Measurements from ENCODE around the gene PTTG1IP2.
"Not testable (repeated sequence)": the region's sequence is repeated elsewhere in the genome, so short reads cannot be mapped to it uniquely, and the experiment has no call there.

Gene PTTG1IP2

DNA sequence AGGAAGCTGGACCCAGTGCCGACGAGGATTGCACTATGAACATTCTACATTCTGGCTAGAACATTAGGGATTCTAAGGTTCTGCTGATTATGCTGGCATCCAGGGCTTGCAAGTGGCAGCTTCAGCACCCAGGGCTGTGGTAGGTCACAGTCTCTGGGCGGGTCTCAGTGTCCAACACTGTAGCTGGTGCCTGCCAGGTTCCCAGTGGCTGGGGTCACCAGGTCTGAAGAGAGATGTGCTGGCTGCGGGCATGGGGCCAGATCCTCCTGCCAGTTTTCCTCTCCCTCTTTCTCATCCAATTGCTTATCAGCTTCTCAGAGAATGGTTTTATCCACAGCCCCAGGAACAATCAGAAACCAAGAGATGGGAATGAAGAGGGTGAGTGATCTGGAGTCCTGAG lies at the start of gene PTTG1IP2:
TSS of gene PTTG1IP2 (plus strand) at position 86 of the 400 bp plus-strand sequence. CDS start at position 234, 148 bp downstream.
- no peak for DNase-seq (ENCODE audit: low read depth in 1 of 2, low spot score in 1 of 2)

DNA sequence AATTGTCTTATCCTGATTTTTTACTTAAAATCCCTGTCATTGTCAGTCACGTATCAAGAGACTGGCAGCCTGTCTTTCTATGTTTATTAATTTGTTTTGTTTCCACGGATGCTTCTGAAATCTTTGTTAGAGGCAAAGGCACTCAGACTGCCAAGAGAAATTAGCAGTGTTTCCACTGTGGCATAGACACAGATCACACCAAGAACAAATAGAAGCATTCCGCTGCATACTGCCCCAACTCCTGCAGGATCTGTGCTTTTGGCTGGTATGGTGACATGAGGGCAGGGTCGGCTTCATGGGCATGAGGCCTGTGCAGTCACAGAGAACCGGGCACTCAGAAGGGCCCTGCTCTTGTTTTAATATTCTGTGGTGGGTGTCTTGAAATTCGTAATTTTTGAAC lies 47.8 kb upstream of the PTTG1IP2 start:
- DNase-seq (ENCODE audit: low read depth in 1 of 2, low spot score in 1 of 2) = no peak

DNA sequence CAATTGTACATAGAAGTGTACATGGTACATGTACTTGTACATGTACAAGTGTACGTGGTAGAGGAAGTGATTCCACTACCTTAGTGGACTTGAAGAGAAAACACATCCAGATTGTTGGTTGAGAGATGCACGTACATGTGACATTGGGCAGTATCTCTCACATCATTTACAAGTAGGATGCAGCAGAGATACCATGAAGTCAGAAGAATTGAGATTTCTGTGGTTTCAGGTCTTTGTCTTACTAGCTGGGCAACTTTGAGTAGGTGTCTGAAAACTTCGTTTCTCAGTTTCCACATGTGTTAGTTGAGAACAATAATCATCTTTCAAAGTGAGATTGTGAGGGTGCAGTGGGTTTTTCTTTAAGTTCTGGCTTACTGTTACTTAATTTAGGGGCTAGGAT lies 44.7 kb upstream of the PTTG1IP2 start:
- DNase-seq (ENCODE audit: low read depth in 1 of 2, low spot score in 1 of 2) = no peak

DNA sequence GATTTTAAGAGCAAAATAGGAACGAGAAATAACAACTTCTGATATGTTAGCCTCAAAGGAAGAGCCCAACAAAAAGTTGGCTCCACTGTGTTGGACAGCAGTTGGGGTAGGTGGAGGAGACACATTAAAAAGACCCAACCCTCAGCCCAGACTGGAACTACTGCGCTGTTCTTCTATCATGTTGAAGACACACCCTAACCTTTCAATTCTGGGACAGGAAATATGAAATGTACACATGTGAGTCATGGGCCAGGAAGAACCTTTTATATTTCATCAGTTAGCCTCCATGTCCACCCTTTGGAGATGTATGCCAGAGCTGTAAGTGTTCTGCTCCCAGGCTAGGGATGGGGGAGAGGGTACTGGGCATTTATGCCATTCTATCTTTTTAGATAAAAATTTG lies 44.1 kb upstream of the PTTG1IP2 start:
- no peak for DNase-seq (ENCODE audit: low read depth in 1 of 2, low spot score in 1 of 2)

DNA sequence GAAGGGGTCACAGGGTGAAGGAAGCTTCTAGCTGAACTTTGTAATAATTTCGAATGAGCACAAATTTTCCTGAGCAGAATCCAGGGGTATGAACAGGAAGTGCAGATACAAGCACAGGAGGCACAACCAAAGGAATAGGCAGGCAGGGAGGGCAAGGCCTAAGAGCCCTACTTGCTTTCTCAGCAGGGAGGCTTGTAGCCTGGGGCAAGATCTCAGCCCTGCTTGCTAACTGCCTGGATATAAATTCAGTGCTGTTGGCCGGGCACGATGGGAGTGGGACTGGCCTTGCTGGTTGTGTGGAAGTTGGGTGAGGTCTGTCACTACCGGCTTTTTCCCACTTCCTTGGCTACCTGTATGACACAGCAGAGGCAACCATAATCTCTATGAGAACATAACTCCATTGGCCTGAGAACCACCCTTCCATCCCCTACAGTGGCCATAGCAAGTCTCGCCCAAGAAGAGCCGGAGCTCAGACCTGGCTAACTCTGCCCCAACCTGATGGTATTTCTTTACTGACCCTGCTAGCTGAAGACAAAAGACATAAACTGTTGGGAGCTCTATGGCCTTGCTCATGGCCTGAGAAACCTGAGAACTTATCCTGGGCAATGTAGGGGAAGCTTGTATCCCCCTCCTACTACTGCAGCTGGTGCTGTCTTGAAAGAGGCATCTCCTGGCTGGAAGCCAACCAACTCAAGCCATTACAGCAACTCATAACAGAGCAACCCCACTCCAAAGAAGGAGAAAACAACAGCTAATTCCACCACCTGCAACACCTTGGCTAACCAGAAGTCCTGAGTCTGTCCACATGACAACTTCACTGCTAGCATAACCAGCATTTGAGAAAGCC lies 38.6 kb upstream of the PTTG1IP2 start:
- DNase-seq (ENCODE audit: low read depth in 1 of 2, low spot score in 1 of 2) = no peak

DNA sequence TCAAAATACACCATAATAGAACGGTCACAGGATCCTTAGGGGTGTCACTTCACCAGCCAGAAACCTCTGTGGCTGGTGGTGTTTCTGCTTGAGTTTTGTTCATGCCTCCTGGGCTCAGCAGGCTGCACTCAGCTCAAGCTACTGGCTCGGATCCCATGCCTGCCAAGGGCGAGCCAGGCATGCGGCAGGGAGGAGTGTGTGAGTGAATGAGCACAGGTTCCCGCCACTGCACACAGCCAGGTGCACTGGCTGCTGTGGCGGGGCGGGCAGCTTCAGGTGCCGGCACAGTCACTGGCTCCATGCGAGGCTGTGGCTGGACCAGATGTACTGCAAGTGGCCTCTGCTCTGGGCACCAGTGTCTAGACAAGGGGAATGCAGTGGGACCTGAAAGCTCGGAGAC lies 36.7 kb upstream of the PTTG1IP2 start:
- DNase-seq (ENCODE audit: low read depth in 1 of 2, low spot score in 1 of 2) = no peak

DNA sequence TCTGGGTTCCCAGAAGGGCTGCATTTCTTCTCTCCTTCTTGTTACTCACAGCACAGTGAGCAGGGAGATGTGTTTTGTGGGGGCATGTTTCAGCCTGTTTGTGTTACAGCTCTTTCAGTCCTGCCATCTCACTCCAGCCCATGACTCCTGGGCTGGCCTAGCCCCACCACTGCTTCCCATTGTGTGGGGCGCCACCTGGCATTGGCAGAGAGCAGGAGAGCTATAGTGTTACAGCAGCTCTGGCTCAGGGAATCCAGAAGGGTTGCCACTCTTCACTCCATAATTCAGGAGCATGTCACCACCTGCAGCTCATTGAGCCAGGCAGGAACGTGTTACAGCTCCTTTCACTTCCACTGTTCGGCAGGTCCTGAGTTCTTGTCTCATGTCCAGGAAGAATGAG lies 36.2 kb upstream of the PTTG1IP2 start:
- DNase-seq (ENCODE audit: low read depth in 1 of 2, low spot score in 1 of 2) = no peak

DNA sequence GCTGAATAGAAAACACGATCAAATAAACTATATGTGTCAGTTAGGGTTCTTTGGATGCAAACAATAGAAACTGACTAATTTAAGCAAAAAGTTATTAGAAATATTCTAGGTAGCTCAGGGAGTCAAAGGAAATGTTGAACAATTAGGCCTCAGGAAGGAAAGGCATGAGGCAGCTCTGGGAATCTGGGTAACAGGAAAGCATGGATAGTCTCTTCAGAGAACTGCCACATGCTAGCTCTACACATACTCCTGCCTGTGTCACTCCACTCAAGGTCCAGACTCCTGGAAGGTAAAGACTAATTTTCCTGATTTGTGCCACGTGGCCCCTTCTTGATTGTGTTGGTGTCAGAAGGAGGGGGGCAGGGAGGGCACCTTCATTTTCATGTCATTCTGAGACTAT lies 23.8 kb upstream of the PTTG1IP2 start:
- no peak for DNase-seq (ENCODE audit: low read depth in 1 of 2, low spot score in 1 of 2)

DNA sequence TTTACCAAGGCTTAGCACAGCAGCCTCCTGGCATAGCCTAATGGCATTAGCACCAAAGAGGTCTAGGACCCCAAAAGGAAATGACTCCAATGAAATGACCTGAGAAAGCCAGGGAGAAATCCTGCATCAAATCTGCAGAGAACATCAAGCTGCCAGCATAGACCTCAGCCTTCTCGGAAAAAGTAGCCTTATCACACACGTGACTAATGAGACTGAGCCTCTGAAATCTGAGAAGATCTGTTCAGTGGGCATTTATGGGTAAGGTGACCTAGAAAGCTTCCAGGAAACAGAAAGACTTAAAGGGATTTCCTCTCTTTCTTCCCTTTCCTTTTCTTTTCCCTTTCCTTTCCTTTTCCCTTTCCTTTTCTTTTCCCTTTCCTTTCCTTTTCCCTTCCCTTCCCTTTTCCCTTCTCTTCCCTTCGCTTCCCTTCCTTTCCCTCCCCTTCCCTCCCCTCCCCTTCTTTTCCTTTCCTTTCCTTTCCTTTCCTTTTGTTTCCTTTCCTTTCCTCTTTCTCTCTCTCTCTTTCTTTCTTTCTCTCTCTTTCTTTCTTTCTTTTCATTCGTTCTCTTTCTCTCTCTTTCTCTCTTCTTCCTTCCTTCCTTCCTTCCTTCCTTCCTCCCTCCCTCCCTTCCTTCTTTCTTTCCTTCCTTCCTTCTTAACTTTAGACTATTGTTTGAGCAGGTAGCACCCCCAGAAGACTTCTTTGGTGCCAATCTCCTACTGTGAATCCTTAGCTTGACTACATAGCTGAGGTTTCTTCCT lies 23.1 kb upstream of the PTTG1IP2 start:
- no peak for DNase-seq (ENCODE audit: low read depth in 1 of 2, low spot score in 1 of 2)

DNA sequence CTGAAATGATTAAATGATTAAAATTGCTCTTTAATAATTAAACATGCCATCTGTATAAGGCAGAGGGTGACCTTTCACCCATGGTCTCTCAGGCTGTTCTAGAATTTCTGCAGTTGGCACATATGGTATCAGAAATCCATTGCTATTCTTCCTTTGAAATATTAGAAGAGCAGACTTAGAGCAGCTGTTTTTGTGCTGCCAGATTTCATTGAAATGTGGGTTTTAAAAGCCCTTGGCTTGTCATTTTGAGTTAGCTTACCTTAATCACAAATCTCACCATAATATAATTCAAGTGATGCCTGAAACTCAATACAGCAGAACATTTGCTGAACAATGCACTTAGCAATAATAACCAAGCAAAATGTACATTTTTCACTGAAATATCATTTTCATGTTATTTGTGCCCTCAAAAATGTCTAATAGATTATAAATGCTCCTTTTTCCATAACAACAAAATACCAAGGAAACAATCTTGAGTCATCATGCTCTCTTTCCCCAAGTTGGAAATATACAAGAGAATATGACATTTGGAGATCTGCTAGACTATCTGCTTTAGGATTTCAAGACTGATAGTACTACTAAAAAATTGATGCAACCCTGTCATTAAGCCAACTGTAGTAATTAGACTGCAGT lies 16.1 kb upstream of the PTTG1IP2 start:
- no peak for DNase-seq (ENCODE audit: low read depth in 1 of 2, low spot score in 1 of 2)

DNA sequence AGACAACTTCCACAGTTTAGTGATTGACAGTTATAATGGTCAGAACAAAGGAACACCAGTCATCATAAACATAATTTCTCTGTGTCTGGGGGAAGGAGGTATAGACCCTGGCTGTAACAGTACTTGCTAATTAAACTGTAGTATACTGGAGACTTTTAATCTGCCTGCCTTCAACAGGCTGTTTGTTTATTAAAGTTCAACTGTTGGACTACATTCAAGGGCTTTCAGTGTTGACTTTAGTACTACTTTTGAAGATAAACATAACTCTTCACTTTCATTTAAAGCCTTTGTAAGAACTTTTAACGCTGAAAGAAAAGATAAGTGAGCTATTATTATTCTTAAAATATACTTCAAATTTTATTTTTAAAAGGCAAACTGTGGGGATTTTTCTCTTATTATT lies 15.5 kb upstream of the PTTG1IP2 start:
- DNase-seq (ENCODE audit: low read depth in 1 of 2, low spot score in 1 of 2) = no peak

DNA sequence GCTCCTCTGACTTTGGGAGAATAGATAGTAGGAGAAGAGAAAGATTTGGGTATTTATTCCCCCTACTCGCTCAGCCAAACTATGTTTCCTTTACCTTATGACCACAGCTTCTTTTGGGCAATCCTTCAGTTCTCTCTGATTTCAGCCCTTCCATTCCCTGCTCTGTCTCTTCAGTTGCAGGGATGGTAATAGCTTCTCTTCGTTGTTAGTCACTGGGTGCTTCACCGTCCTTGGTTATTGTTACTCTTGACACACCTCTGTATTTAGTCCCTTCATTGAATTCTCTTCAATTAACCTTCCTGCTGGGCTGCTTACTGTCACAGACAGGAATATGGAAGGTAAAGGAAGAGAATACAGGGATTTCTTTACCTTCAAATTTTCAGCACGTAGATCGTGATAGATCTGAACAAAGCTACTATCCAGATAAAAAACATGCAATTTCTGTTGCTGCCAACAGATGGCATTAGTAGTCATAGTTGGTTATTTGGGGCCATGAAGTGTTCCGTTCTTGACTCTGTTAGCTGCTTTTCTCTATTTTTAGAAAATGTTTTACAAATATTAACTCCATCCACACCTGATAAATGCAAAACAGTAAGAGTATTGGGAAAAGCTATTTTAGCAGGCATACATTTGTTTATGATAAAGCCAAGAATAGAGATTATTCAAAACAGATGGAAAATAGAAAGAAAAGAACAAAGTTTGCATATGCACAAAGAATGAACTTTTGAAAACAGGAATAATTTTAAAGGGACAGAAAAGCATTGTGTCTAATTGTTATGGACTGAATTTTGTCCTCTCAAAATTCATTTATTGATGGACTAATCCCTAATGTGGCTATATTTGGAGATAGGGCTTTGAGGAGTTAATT lies 14.0 kb upstream of the PTTG1IP2 start:
- peak in 1 of 2 donors; percentile 20 for DNase-seq (ENCODE audit: low read depth in 1 of 2, low spot score in 1 of 2)

DNA sequence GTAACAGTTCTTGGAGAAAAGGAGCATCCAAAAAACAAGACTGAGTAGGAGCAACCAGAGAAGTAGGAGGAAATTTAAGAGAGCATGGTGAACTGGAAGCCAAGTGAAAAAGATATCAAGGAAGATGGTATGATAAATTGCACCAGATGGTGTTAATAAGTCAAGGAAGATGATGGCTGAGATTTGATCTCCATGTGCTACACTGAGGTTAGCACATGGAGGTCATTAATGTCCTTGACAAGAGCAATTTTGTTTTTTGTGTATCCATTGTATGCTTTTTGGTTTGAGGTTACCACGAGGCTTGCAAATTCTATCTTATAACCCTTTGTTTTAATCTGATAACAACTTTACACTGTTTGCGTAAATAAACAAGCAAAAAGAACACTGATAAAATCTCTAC lies 11.3 kb upstream of the PTTG1IP2 start:
- DNase-seq (ENCODE audit: low read depth in 1 of 2, low spot score in 1 of 2) = no peak

DNA sequence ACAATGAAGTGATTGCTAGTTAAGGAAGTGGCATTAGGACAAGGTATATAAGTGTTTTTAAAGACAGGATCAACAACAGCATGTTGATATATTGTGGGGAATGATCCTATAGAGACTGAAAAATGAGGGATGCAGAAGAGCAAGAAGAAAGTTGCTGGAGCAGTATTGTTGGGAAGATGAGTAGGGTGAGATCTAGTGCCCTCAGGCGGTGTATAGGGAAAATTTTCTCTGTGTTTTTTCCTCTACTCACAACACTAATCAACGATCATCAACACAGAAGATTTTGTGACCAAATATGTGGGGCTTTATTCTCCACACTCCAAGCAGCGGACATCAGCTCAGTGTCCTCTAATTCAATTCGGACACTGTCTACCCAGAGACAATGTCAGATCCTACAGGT lies 9.6 kb upstream of the PTTG1IP2 start:
- no peak for DNase-seq (ENCODE audit: low read depth in 1 of 2, low spot score in 1 of 2)

DNA sequence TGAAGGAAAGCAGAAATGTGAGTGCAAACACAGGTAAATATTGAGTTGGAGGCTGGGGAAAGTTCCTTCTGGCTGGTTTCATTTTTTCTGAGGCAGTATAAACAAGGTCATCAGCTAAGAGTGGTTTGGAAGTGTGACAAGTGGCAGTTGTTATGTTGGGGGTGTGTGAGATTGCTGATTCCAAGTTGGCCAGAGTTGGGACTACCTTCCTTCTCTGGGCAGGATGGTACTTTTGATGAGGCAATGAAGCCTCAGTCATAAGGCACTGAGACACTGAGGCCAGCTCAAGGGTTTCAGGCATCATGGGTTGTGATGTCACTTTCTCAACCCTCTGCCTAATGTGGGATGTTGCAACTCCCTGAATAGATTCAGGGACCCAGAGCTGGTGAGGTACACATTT lies 8.2 kb upstream of the PTTG1IP2 start:
- no peak for DNase-seq (ENCODE audit: low read depth in 1 of 2, low spot score in 1 of 2)

DNA sequence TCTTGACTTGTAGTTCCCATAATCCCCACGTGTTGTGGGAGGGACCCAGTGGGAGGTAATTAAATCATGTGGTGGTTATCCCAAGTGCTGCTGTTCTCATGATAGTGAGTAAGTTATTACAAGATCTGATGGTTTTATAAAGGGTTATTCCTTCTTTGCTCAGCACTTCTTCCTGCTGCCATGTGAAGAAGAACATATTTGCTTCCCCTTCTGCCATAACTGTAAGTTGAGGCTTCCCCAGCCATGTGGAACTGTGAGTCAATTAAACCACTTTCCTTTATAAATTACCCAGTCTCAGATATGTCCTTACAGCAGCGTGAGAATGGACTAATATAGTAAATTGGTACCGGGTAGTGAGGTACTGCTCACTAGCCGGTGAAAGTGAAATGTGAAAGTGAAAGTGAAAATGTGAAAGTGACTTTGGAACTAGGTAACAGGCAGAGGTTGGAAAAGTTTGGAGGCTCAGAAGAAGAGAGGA lies 6.2 kb upstream of the PTTG1IP2 start:
- DNase-seq (ENCODE audit: low read depth in 1 of 2, low spot score in 1 of 2) = not testable (repeated sequence)

DNA sequence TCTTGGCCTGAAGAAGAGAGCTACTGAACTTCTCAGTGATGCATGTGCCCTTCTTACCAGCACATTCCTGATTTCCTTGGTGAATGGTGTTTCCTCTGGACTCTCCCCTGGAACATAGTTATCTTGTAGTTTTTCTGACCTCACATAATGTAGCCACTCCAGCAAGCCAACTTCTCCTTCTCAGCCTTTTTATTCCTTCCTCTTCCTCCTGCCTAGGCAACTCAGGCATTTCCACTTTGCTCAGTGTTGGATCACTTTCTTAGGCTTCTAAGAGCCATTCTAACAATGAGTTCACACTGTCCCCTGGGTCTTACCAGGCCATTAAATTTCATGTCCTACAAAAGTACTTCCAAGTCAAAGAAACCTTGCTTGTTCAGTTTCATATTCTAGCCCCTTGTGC lies 3.6 kb upstream of the PTTG1IP2 start:
- DNase-seq (ENCODE audit: low read depth in 1 of 2, low spot score in 1 of 2) = no peak

DNA sequence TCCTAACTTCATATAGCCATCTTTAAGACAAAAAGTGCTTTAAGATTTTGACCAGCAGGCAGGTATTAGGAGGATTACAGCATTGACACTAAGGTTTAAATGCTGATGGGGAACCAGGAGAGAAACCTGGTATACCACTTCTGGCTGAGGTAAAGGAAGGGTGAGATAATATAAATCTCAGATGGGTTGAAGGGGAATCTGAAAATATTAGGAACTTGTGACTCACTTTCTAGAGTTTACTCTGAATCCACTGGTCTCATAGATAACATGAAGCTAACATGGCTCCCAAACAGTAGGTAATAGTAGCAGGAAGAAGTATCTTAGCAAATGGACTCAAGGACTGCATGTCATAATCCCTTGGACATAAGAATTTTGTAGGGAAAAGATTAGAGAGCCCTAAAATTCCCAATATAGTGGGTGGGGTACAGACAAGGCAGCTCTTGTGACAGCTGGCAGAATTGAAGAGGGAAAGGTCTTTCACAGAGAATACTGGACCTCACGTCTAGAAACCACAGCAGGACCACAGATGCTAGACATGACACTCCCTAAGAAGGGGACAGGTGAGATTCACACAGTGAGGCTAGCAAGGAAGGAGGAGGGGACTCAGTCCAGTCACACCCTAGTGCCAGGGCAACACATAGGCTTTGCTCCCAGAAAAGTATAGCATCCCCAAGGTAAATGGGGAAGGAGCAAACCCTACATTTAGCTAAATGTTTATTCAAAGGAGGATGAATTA lies 3.5 kb downstream of the PTTG1IP2 start:
- no peak for DNase-seq (ENCODE audit: low read depth in 1 of 2, low spot score in 1 of 2)

DNA sequence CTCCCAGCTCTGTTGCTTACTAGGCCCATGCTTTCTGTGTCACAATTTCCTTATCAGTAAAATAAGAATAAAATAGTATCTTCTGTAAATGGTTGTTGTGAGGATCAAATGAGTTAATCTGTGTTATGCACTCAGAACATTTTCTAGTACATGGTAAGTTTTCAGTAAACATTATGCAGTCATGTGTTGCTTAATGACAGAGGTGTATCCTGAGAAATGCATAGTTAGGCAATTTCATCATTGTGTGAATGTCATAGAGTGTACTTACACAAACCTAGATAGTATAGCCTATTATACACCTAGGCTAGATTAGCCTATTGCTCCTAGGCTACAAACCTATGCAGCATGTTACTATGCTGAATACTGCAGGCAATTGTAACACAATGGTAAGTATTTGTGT lies 4.4 kb downstream of the PTTG1IP2 start:
- DNase-seq (ENCODE audit: low read depth in 1 of 2, low spot score in 1 of 2) = no peak
